A549 (cell line): ENCODE data around the gene ACSF3. TPM values are rescaled to one million over a fixed set of nuclear protein-coding genes. Genes with fewer than 3 reads are reported as not detected.

ENCODE experiments used
- ATAC-seq, 2 experiments: fragments of 200-7000 bp in 1 of 2; fragments of >200 bp in 1 of 2; cut with Nextera tagmentation in 1 of 2; cut with Tn5 transposase in 1 of 2; 3 replicates each; pipeline versions ENCODE4 v1.8.0 to v1.9.1; 2018 to 2020; ENCODE audit warnings: mild to moderate bottlenecking in 1 of 2, moderate library complexity in 1 of 2
- CTCF ChIA-PET: fragments of 300-600 bp; sonication (Branson Sonifier 250); formaldehyde crosslinking; extraction: SDS; loops from one replicate; lab custom pipeline; 2021; ENCODE audit warnings: antibody characterized with exemption, inconsistent platforms; lab: Yijun Ruan, JAX
- POLR2A ChIA-PET: fragments of 350-600 bp; formaldehyde crosslinking; extraction: SDS; loops from one replicate; lab custom pipeline; 2021; ENCODE audit warnings: antibody characterized with exemption, inconsistent platforms; lab: Yijun Ruan, JAX
- DNase-seq, 2 experiments: peaks; one replicate each; pipeline versions ENCODE4 v3.0.0 to v3.0.0-alpha.2; 2011 to 2016; ENCODE audit warnings: low read depth in 1 of 2, low spot score in 1 of 2
- FAIRE-seq: peaks from 2 replicates; lab custom pipeline; 2011; peaks lifted over from hg19 to GRCh38; lab: Jason Lieb, UNC
- H3K27ac ChIP-seq, 2 experiments: fragments of >200 bp; sonication (Bioruptor Twin); formaldehyde crosslinking; 3 replicates each; pipeline ENCODE4 v1.5.1; 2016 to 2017
- H3K4me1 ChIP-seq: fragments of >200 bp; sonication (Bioruptor Twin); formaldehyde crosslinking; 3 replicates; pipeline ENCODE4 v1.6.1; 2016
- H3K4me2 ChIP-seq: fragments of >200 bp; sonication (Bioruptor Twin); formaldehyde crosslinking; 3 replicates; pipeline ENCODE4 v1.6.1; 2016
- H3K4me3 ChIP-seq: fragments of >200 bp; sonication (Bioruptor Twin); formaldehyde crosslinking; 3 replicates; pipeline ENCODE4 v1.5.1; 2016
- H3K9me3 ChIP-seq: fragments of >200 bp; sonication (Bioruptor Twin); formaldehyde crosslinking; 3 replicates; pipeline ENCODE4 v1.6.1; 2016
- ATOH8 ChIP-seq: fragments of 250-450 bp; sonication (Bioruptor Pico); IDR thresholded peaks from 2 replicates; pipeline ENCODE4 v1.5.0; 2020; ENCODE audit warnings: low read depth, mild to moderate bottlenecking, moderate library complexity
- CEBPB ChIP-seq, 2 experiments: fragments of >200 bp in 1 of 2; sonication (Bioruptor Twin) in 1 of 2; formaldehyde crosslinking in 1 of 2; IDR thresholded peaks; 2 replicates each; pipeline ENCODE4 v1.6.1; 2012 to 2016
- CHD4 ChIP-seq: fragments of 200-600 bp; sonication (generic); IDR thresholded peaks from 2 replicates; pipeline ENCODE4 v1.6.1; 2016; ENCODE audit warnings: antibody characterized with exemption, mild to moderate bottlenecking, borderline replicate concordance
- CTCF ChIP-seq: fragments of >200 bp; sonication (Bioruptor Twin); formaldehyde crosslinking; IDR thresholded peaks from 3 replicates; pipeline ENCODE4 v1.5.1; 2016
- EP300 ChIP-seq, 2 experiments: fragments of >200 bp; sonication (Bioruptor Twin); formaldehyde crosslinking; IDR thresholded peaks; 2 replicates in 1 of 2; 3 replicates in 1 of 2; pipeline ENCODE4 v1.6.1; 2016 to 2017
- FOSB ChIP-seq: fragments of 250-450 bp; sonication (Bioruptor Pico); IDR thresholded peaks from 2 replicates; pipeline ENCODE4 v1.5.0; 2020; ENCODE audit warnings: mild to moderate bottlenecking, moderate library complexity
- FOXS1 ChIP-seq: fragments of 250-450 bp; sonication (Bioruptor Pico); IDR thresholded peaks from 2 replicates; pipeline ENCODE4 v1.5.0; 2020; ENCODE audit warnings: mild to moderate bottlenecking, moderate library complexity
- GATA3 ChIP-seq: IDR thresholded peaks from 2 replicates; pipeline ENCODE4 v1.6.1; 2012; ENCODE audit warnings: borderline replicate concordance
- HES2 ChIP-seq: fragments of >200 bp; sonication (Bioruptor Twin); formaldehyde crosslinking; IDR thresholded peaks from 2 replicates; pipeline ENCODE4 v1.6.1; 2016
- HEYL ChIP-seq: fragments of 250-450 bp; sonication (Bioruptor Pico); IDR thresholded peaks from 2 replicates; pipeline ENCODE4 v1.8.0; 2021; ENCODE audit warnings: mild to moderate bottlenecking, moderate library complexity
- HMGXB4 ChIP-seq: fragments of 250-450 bp; sonication (Bioruptor Pico); IDR thresholded peaks from 2 replicates; pipeline ENCODE4 v1.5.0; 2021; ENCODE audit warnings: mild to moderate bottlenecking, moderate library complexity, borderline replicate concordance
- HOXB5 ChIP-seq: fragments of 250-450 bp; sonication (Bioruptor Pico); IDR thresholded peaks from 2 replicates; pipeline ENCODE4 v1.5.0; 2020; ENCODE audit warnings: mild to moderate bottlenecking, moderate library complexity
- JUNB ChIP-seq: fragments of >200 bp; sonication (Bioruptor Twin); formaldehyde crosslinking; IDR thresholded peaks from 2 replicates; pipeline ENCODE4 v1.6.1; 2016
- KDM1A ChIP-seq: fragments of 200-600 bp; sonication (generic); IDR thresholded peaks from 2 replicates; pipeline ENCODE4 v1.6.1; 2016; ENCODE audit warnings: low read depth, mild to moderate bottlenecking
- MAFK ChIP-seq: fragments of 450-650 bp; IDR thresholded peaks from 2 replicates; pipeline ENCODE4 v1.6.1; 2014; ENCODE audit not compliant: partially characterized antibody
- NPAS2 ChIP-seq: fragments of 250-450 bp; sonication (Bioruptor Pico); IDR thresholded peaks from 2 replicates; pipeline ENCODE4 v1.8.0; 2022; ENCODE audit warnings: mild to moderate bottlenecking, moderate library complexity, borderline replicate concordance
- NR3C1 ChIP-seq: fragments of >200 bp; sonication (Bioruptor Twin); formaldehyde crosslinking; IDR thresholded peaks from 3 replicates; pipeline ENCODE4 v1.6.1; 2017
- POLR2A ChIP-seq: IDR thresholded peaks from 2 replicates; pipeline ENCODE4 v1.6.1; 2012; ENCODE audit warnings: mild to moderate bottlenecking, low read length
- RAD21 ChIP-seq, 2 experiments: fragments of >200 bp in 1 of 2; sonication (Bioruptor Twin) in 1 of 2; formaldehyde crosslinking in 1 of 2; IDR thresholded peaks in 1 of 2; conservative IDR thresholded peaks in 1 of 2; 2 replicates in 1 of 2; 3 replicates in 1 of 2; pipeline ENCODE4 v1.6.1; 2012 to 2018; ENCODE audit warnings: inconsistent platforms in 1 of 2
- RNF2 ChIP-seq: fragments of 200-600 bp; sonication (generic); IDR thresholded peaks from 2 replicates; pipeline ENCODE4 v1.6.1; 2016; ENCODE audit warnings: low read depth, mild to moderate bottlenecking, antibody characterized with exemption, moderate library complexity, borderline replicate concordance
- ZC3H11A ChIP-seq: fragments of 450-650 bp; IDR thresholded peaks from 2 replicates; pipeline ENCODE4 v1.6.1; 2014; ENCODE audit warnings: antibody characterized with exemption, mild to moderate bottlenecking
- ZSCAN20 ChIP-seq: fragments of 250-450 bp; sonication (Bioruptor Pico); IDR thresholded peaks from 2 replicates; pipeline ENCODE4 v1.8.0; 2022; ENCODE audit warnings: mild to moderate bottlenecking, moderate library complexity
- WGBS: methylation state at CpG from one replicate; pipeline ENCODE4 v1.1.6; 2017; ENCODE audit errors: missing lambda C conversion rate; 5-methylcytosine and 5-hydroxymethylcytosine counted together
- polyA plus RNA-seq, 4 experiments: library from polyadenylated mRNA; depleted of rRNA in 3 of 4; stranded (reverse); fragments of >200 nt; fragmentation: RNase III in 1 of 4; extraction: RNeasy Plus Mini Kit Qiagen cat#74134 plus additional on column Dnase treatment in 1 of 4; gene quantifications; 2 replicates in 3 of 4; 3 replicates in 1 of 4; pipeline ENCODE4 v1.2.3, GENCODE V29; 2011 to 2017

ACSF3 gene
- polyA plus RNA-seq, 2 of the 4 experiments (the other 2 are of a cell fraction): 9.8 to 13.1 TPM

GRCh38 chr16:89161763-89162713, 68.4 kb downstream of the ACSF3 start:
- 84% methylated on average over 33 of the region's 40 CpGs for WGBS
- ChIA-PET CTCF (interaction anchor here (0.7 to 1.2 kb wide), 2 partner anchors 344 to 347 kb away, joined by 3 read pairs; no protein-coding TSS in a partner anchor), POLR2A (no interaction called here)
- Histone ChIP-seq H3K9me3 (peaks cover 4% of the 10 kb centered on the region; the same call in 2 of the 3 replicates), H3K4me1 (peaks cover 3% of the 10 kb centered on the region), H3K4me2 (no peak overlapping the region), H3K27ac (no peak overlapping the region), H3K4me3 (no peak overlapping the region)
- no peak for FAIRE-seq
- no peak for DNase-seq
- no peak for TF ChIP-seq FOXS1 (CRISPR knock-in tag)
- TF ChIP-seq RAD21 (conservative IDR thresholded peaks at IDR 0.05 in 1 of 2, IDR thresholded peaks at IDR 0.05 in 1 of 2): no peak
- no peak for TF ChIP-seq HEYL (CRISPR knock-in tag)
- no peak for ATAC-seq

- no peak for ATAC-seq
- Histone ChIP-seq H3K27ac (no peak overlapping the region), H3K9me3 (no peaks in the 10 kb centered on the region; the same call in 1 of the 3 replicates), H3K4me2 (no peak overlapping the region), H3K4me1 (peaks cover 10% of the 10 kb centered on the region), H3K4me3 (no peak overlapping the region)
- ChIA-PET POLR2A (no interaction called here), CTCF (interaction anchor here (0.5 to 0.7 kb wide), 2 partner anchors 53 to 149 kb away, joined by 3 read pairs; no protein-coding TSS in a partner anchor)
- DNase-seq: no peak
- no peak for FAIRE-seq
- TF ChIP-seq EP300 (IDR thresholded peaks at IDR 0.05) (no peak), HOXB5 (CRISPR knock-in tag) (no peak)
- whole genome bisulfite sequencing: 74% methylated on average over 9 of the region's 9 CpGs
These were observed 69.6 kb downstream of the ACSF3 start for GRCh38 chr16:89163297-89163696.

- Histone ChIP-seq H3K9me3 (no peaks in the 10 kb centered on the region; the same call in 2 of the 3 replicates), H3K4me3 (no peak overlapping the region), H3K4me2 (no peak overlapping the region), H3K4me1 (peaks cover 10% of the 10 kb centered on the region), H3K27ac (no peak overlapping the region)
- ChIA-PET POLR2A (interaction anchor here (0.5 kb wide), 1 partner anchor 232 kb away, joined by 3 read pairs; no protein-coding TSS in a partner anchor), CTCF (interaction anchor here (0.5 to 2.1 kb wide), 6 partner anchors 10 to 427 kb away, joined by 3 to 6 read pairs (median 3); no protein-coding TSS in a partner anchor)
- no peak for ATAC-seq
- TF ChIP-seq HMGXB4 (no peak), NR3C1 (no peak), KDM1A (no peak), CTCF (no peak), NPAS2 (CRISPR knock-in tag) (no peak), HOXB5 (CRISPR knock-in tag) (no peak), GATA3 (no peak), ZSCAN20 (CRISPR knock-in tag) (no peak), CHD4 (no peak), FOXS1 (CRISPR knock-in tag) (no peak), FOSB (CRISPR knock-in tag) (no peak), MAFK (no peak), HES2 (no peak), POLR2A (no peak), ZC3H11A (no peak), CEBPB (IDR thresholded peaks at IDR 0.05) (no peak), ATOH8 (no peak), JUNB (no peak), RNF2 (no peak)
- no peak for FAIRE-seq
- 79% methylated on average over 15 of the region's 15 CpGs for WGBS
- no peak for DNase-seq
These were observed 70.8 kb downstream of the ACSF3 start for GRCh38 chr16:89164436-89164835.
